Kidney (tissue), 14 donors: Measurements from ENCODE around the gene DUSP11. TPM values are rescaled to one million over a fixed set of nuclear protein-coding genes. Genes with fewer than 3 reads are reported as not detected.

Source experiments
- DNase-seq, 5 donors: peaks; one replicate each; pipeline ENCODE4 v3.0.0-alpha.2; 2013 to 2020
- FAIRE-seq: peaks from 2 replicates; lab custom pipeline; 2012; peaks lifted over from hg19 to GRCh38; lab: Jason Lieb, UNC
- H3K27ac ChIP-seq, 2 donors: one replicate each; pipeline ENCODE4 v1.7.0; 2013; ENCODE audit warnings: low read depth in 2 of 2, low read length in 2 of 2, inconsistent platforms in 1 of 2
- H3K27me3 ChIP-seq: one replicate; pipeline ENCODE4 v1.7.1; 2013; ENCODE audit warnings: low read length, inconsistent platforms; ENCODE audit not compliant: control insufficient read depth, insufficient read depth
- H3K36me3 ChIP-seq, 3 donors: one replicate each; pipeline versions ENCODE4 v1.7.0 to v1.7.1; 2013; ENCODE audit warnings: low read length in 3 of 3, control low read depth in 1 of 3, inconsistent platforms in 1 of 3; ENCODE audit not compliant: insufficient read depth in 3 of 3, control insufficient read depth in 2 of 3
- H3K4me1 ChIP-seq, 3 donors: one replicate each; pipeline versions ENCODE4 v1.7.0 to v1.7.1; 2013; ENCODE audit warnings: low read length in 3 of 3, inconsistent platforms in 1 of 3, low read depth in 1 of 3; ENCODE audit not compliant: control insufficient read depth in 2 of 3, insufficient read depth in 2 of 3
- H3K4me3 ChIP-seq, 3 donors: one replicate each; pipeline versions ENCODE4 v1.7.0 to v1.8.1; 2013; ENCODE audit warnings: low read length in 3 of 3, control low read depth in 1 of 3, inconsistent platforms in 1 of 3
- H3K9ac ChIP-seq, 3 donors: one replicate each; pipeline versions ENCODE4 v1.7.0 to v1.7.1; 2013; ENCODE audit warnings: low read length in 3 of 3, control low read depth in 1 of 3, inconsistent platforms in 1 of 3
- H3K9me3 ChIP-seq, 3 donors: one replicate each; pipeline versions ENCODE4 v1.7.0 to v1.7.1; 2013; ENCODE audit warnings: low read length in 3 of 3, control low read depth in 1 of 3, inconsistent platforms in 1 of 3; ENCODE audit not compliant: control insufficient read depth in 2 of 3, insufficient read depth in 1 of 3
- CTCF ChIP-seq: IDR thresholded peaks from 3 replicates; pipeline ENCODE4 v1.5.1; 2012; ENCODE audit warnings: mild to moderate bottlenecking, moderate library complexity, borderline replicate concordance; ENCODE audit not compliant: insufficient read depth; ENCODE audit errors: extremely low read depth
- intact Hi-C: fragments of 100-400 bp; cut with DNase I; formaldehyde crosslinking; loops from one replicate; pipeline ENCODE4 v1.11.1; 2022
- polyA plus RNA-seq: library from polyadenylated mRNA; stranded (reverse); fragments of 350-450 nt; fragmentation: Illumina TruSeq; extraction: RNeasy Lipid Tissue Mini Kit (QIAGEN cat#74804); gene quantifications from one replicate; pipeline ENCODE4 v1.2.3, GENCODE V29; 2014; ENCODE audit warnings: low read depth, low replicate concordance; ENCODE audit not compliant: insufficient read depth
- total RNA-seq: library from RNA; stranded (reverse); fragmentation: NEBNext Ultra II Directional; extraction: Animal tissue kit (Norgen Biotek cat#: 25700); gene quantifications from one replicate; pipeline ENCODE4 v1.2.1, GENCODE V29; 2021
- donor health status: control.
- donor health status: control.
- donor health status: control.
- donor health status: control.
- donor health status: control.
- donor health status: DM: yes; HTN: yes; CAD: no.
- donor health status: Normal renal cell carcinoma (clear cell type).

The DUSP11 gene
- total and polyA plus RNA-seq, 2 donors from 2014 or later, result 19.3 to 25.5 TPM

- Histone ChIP-seq H3K27me3 (no peaks in the 10 kb centered on the region), H3K9me3 (no peaks in the 10 kb centered on the region), H3K4me1 (no peaks in the 10 kb centered on the region), H3K4me3 (no peak overlapping the region), H3K36me3 (no peaks in the 10 kb centered on the region), H3K27ac (no peak overlapping the region), H3K9ac (no peak overlapping the region)
- FAIRE-seq (no peak), DNase-seq (no peak)
- TF ChIP-seq CTCF, result no peak
- intact Hi-C loops, result no loop called here
Measured at GRCh38 chr2:73822991-73823390, 43.1 kb upstream of the DUSP11 start.

- H3K4me3 ChIP-seq, result no peak overlapping the region
- no peak overlapping the region for H3K27ac ChIP-seq
- no peak for TF ChIP-seq CTCF
- no peak for DNase-seq
- no peaks in the 10 kb centered on the region for H3K27me3 ChIP-seq
- H3K4me1 ChIP-seq, result no peaks in the 10 kb centered on the region
- H3K9ac ChIP-seq, result no peak overlapping the region
- no peaks in the 10 kb centered on the region for H3K9me3 ChIP-seq
- no peak for FAIRE-seq
- intact Hi-C loops, result no loop called here
- no peaks in the 10 kb centered on the region for H3K36me3 ChIP-seq
Measured at GRCh38 chr2:73822276-73822675, 42.4 kb upstream of the DUSP11 start.

- FAIRE-seq, result no peak
- no peaks in the 10 kb centered on the region for H3K36me3 ChIP-seq
- no peaks in the 10 kb centered on the region for H3K4me1 ChIP-seq
- no peak for DNase-seq
- no peak overlapping the region for H3K27ac ChIP-seq
- no peak for TF ChIP-seq CTCF
- intact Hi-C loops, result no loop called here
- H3K9me3 ChIP-seq, result no peaks in the 10 kb centered on the region
- H3K27me3 ChIP-seq, result no peaks in the 10 kb centered on the region
- no peak overlapping the region for H3K9ac ChIP-seq
- no peak overlapping the region for H3K4me3 ChIP-seq
Measured at GRCh38 chr2:73821669-73822068, 41.8 kb upstream of the DUSP11 start.

GRCh38 chr2:73821227-73821626 lies 41.3 kb upstream of the DUSP11 start:
- Histone ChIP-seq H3K4me3 (no peak overlapping the region), H3K9ac (no peak overlapping the region), H3K4me1 (no peaks in the 10 kb centered on the region), H3K9me3 (no peaks in the 10 kb centered on the region), H3K27me3 (no peaks in the 10 kb centered on the region), H3K36me3 (no peaks in the 10 kb centered on the region), H3K27ac (no peak overlapping the region)
- FAIRE-seq (no peak), DNase-seq (no peak)
- intact Hi-C loops, result no loop called here
- no peak for TF ChIP-seq CTCF
